ENCODE results near the gene PRSS53.
"Not testable (repeated sequence)": the region's sequence is repeated elsewhere in the genome, so short reads cannot be mapped to it uniquely, and the experiment has no call there.

PRSS53 gene

GRCh38 chr16:31088459-31089183 is at the start of gene PRSS53:
Gene PRSS53, minus strand, starts transcription at chr16:31088943. Its CDS starts 134 bp downstream, at chr16:31088809.
- DNase-seq (ENCODE audit: low spot score), result no peak

- not testable (repeated sequence) for DNase-seq (ENCODE audit: low spot score)
Measured at GRCh38 chr16:31136822-31137499, 48.2 kb upstream of the PRSS53 start.

- DNase-seq (ENCODE audit: low spot score), result no peak
Measured at GRCh38 chr16:31136287-31136662, 47.5 kb upstream of the PRSS53 start.

GRCh38 chr16:31135535-31136286 is 47.0 kb upstream of the PRSS53 start, which contains the start of gene PRSS8:
Gene PRSS8, minus strand, starts transcription at chr16:31135727. Its CDS starts 229 bp downstream, at chr16:31135498.
- no peak for DNase-seq (ENCODE audit: low spot score)

DNA sequence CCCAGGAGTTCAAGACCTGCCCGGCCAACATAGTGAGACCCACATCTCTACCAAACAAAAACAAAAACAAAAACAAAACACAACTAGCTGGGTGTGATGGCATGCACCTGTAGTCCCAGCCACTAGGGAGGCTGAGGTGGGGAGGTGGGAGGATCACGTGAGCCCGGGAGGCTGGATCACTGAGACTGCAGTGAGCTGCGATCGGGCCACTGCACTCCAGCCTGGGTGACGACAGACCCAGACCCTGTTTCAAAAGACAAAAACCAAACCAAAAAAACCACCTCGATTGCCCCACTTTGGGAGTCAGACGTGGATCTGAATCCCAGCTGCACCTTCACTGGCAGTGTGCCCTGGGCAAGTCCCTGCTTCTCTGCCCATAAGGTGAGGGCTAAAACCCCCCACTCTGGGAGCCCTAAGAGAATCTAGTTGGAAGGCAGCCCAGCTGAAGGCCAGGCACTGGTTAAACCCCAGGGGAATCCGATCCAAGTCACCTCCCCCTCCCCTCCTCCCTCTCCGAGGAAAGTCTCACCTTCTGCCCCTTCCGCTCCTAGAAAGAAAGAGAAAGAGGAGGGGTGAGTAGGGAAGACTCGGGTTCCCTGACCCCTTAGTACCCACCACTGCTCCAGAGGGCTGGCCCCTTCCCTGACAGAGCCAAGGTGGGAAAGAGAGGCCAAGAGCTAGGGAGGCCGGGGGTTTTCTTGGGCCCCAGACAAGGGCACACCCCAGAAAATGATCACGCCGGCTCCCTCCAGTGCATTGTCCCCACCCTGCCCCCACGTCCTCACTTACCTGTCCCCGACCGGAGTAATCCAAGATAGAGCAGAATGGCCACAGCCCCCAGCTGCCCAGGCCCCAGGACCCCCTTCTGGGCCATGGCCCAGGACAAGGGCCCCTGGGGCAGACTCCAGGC is 46.1 kb upstream of the PRSS53 start:
- DNase-seq (ENCODE audit: low spot score), result no peak

DNA sequence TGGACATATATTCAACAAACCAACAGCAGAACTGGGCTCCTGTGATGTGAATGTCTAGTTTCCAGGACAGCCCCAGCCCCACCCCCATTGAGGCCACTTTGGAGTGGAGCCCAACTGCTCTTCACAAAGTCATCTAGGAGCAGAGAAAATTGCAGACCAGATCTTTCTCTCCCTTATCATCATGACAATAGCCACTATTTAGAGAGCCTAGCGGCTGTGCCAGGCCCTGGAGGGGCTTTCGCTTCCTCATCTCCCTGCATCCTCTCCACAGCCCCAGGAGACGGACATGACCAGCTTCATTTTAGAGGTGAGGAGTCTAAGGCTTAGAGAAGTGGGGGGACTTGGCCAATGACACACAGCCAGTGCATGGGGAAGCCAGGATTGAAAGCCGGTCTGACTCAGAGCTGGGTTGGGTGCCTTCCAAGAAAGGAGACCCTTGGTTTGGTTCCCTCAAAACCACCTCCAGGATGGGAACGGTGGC is 45.4 kb upstream of the PRSS53 start:
- DNase-seq (ENCODE audit: low spot score), result no peak

DNA sequence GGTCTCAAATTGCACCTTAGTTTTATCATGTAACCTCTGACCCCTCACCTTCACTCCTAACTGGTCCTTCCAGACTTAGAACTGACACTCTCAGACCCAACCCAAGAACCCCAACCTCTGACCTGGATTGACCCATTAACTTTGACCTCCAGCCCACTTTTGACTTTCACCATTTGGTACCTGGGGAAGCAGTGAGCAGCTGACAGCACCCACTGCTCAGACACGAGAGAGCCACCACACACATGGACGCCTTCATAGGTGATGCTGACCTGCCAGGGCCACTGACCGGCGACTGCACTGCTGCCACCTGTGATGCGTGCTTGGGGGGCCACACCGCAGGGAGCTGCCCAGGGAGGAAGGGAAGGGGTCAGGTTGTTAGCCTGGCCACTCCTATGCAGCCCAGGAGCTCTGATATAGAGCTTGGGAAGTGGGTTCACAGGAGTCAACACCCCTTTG is 44.3 kb upstream of the PRSS53 start:
- DNase-seq (ENCODE audit: low spot score), result no peak

DNA sequence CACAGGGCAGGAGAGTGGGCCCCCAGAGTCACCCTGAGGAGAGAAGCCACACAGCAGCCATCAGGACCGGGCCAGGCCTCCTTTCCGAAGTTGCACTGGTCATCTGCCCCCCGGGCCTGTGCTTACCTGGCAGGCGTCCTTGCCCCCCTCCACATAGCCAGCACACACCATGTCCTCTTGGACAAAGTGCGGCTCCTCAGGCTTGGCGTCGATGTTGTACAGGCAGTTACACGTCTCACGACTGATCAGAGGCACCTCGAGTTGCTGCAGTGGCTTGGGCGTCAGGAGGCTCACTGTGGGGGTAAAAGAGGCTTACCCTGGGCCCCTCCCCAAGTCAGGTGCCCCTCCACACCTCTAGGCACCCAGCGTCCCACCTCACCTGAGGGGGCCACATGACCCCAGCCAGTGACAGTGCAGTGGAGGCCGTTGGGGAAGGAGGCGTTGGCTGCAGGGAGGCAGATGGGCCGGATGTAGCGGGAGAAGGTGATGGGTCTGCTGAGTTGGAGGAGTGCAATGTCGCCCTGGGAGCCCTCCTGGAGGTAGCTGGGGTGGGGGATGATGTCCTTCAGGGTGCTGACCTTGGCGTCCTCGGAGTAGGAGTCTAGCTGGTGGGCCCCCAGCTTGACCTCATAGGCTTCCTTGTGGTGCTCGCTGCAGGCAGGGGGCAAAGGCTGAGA is 43.7 kb upstream of the PRSS53 start:
- DNase-seq (ENCODE audit: low spot score), result no peak

DNA sequence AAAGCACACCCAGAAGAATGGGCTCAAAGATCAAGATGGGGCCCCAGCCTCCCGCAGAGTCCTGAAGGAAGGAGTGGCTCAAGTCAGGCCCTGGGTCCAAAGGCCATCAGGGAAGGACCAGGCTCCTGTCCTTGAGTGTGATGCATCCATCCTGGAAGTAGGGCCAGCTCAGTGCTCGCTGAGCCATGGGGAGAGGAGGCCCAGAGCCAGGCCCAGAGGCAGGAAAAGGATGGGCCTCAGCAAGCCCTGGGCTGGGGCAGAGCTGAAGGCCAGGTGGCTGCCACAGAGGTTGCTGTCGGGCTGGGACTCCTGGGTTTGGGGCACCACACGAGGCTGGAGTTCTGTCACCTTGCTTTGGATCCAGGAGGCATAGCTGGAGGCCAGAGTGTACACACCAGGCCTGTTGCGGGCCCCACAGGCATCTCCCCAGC is 43.1 kb upstream of the PRSS53 start:
- DNase-seq (ENCODE audit: low spot score), result no peak

DNA sequence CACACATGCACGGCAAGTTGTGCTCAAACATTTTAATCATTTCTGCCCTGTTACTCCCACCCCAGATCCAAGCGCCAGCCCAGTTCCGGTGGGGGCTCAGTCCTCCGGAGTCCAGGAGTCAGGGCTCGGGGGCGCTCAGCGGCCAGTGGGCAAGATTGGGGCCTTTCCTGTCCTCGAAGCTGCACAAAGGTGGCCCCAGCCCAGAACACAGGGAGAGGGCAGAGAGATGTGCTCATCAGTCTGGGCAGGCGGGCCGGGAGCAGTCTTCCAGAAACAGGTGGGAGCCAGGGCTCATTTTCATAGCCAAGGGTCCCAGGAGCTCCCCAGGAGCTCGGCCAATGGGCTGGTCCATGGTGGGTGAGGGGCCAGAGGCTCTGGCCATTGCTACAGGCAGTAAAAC is 42.7 kb upstream of the PRSS53 start:
- no peak for DNase-seq (ENCODE audit: low spot score)

GRCh38 chr16:31130899-31131298 is 42.2 kb upstream of the PRSS53 start:
- no peak for DNase-seq (ENCODE audit: low spot score)

DNA sequence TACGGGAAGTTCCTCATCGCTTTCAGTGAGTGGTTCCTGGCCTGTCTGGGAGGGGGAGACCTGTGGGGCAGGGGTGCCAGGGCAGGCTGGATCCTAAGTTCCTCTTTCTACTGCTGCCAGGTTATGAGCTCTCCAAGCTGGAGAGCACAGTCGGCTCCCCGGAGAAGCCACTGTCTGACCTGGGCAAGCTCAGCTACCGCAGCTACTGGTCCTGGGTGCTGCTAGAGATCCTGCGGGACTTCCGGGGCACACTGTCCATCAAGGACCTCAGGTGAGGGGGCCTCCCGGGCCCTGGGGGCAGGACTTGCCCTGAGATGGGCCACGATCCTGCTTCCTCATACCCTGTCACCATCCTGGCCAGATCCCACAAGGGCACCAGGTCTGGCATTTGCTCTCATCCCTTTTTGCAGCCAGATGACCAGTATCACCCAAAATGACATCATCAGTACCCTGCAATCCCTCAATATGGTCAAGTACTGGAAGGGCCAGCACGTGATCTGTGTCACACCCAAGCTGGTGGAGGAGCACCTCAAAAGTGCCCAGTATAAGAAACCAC is 41.7 kb upstream of the PRSS53 start:
- no peak for DNase-seq (ENCODE audit: low spot score)

DNA sequence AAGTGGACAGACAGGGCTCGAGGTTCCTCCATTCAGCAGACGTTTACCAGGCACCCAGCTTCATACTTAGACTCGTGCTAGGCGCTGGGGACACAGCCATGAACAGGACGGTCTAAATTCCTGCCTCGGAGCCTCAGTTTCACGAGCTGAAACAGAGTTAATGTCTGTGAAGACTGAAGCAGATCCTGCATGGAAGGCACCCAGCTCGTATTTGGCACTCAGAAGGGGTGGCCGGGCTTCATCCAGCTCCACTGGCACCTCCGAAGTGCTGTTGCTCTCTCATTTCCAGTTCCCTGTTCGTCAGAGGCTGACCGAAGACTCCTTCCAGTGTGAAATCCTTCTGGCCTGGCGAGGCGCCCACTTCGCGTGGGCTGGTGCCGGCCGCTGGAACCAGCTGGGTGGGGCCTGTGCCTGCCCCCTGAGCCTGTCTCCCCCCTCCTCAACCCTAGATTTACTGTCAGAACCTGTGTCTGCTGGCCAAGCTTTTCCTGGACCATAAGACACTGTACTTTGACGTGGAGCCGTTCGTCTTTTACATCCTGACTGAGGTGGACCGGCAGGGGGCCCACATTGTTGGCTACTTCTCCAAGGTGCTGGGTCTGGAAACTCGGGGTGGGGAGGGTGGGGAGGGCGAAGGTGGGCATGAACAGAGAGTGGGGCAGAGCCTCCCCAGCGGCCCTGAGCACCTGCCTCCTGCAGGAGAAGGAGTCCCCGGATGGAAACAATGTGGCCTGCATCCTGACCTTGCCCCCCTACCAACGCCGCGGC is 41.0 kb upstream of the PRSS53 start:
- DNase-seq (ENCODE audit: low spot score), result no peak

DNA sequence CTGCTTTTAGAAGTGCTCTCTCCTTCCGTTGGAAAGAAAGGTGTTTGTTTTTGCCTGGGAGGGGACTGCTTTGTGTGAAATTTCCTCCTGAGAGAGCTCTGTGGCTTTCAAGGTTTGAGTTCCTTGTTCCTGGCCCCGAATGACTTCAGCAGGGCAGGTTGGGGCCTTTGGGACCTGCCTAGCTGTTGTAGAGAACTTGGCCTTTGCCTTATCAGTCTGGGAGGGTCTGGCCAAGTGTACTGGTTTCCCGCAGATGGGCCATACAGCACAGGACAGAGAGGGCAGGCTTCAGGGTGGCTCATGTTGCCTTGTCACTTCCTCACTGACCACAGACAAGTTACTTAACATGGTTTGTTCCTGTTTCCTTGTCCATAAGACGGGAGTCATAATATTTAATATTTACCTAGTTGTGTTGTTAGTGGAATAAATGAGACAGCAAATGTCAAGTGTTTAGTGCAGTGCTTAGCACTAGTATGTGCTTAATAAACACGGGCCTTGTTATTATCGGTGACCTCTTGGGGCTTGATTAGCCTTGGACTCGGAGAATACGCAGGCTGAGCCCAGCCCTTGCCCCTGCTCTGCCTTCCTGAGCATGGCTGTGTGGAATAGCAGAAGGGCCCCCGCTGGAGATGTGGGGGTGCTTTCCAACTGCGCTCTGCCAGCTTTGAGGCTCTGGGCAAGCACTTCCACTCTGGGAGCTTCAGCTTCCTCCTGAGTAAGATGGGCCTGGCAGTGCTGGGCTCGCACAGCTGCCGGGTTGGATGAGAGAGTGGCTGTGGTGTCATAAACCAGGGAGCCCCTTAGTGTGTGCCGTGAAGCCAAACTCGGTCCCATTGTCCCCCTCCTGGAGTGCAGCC is 40.2 kb upstream of the PRSS53 start:
- DNase-seq (ENCODE audit: low spot score), result no peak

DNA sequence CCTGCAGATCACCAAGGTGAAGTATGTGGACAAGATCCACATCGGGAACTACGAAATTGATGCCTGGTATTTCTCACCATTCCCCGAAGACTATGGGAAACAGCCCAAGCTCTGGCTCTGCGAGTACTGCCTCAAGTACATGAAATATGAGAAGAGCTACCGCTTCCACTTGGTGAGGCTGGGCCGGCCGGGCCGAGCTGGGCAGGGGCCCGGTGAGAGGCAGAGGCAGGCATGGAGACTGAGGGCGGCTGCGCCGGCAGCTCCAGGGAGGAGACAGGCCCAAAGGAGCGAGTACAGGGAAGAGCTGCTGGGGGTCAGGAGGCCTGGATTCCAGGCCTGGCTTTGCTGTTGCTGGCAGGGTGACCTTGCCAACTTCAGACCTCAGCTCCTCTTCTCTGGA is 38.4 kb upstream of the PRSS53 start:
- DNase-seq (ENCODE audit: low spot score), result no peak

DNA sequence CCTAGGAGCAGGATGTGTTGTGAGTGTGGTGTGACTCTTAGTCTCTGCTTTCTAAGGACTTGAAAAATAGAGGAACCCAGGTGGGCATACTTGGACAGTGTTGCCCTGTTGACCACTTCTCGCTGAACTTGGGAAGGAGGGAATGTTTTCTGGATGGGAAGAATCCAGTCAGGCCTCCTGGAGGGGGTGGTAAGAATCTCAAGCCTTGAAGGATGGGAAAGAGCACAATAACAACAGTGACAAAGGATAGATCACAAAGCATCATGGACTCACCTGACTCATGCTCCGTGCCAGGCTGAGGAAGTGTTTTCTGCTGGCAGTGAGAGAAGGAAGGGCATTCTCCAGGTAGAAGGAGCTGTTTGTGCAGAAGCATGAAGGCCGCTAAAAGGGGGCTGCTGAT is 37.1 kb upstream of the PRSS53 start:
- no peak for DNase-seq (ENCODE audit: low spot score)

DNA sequence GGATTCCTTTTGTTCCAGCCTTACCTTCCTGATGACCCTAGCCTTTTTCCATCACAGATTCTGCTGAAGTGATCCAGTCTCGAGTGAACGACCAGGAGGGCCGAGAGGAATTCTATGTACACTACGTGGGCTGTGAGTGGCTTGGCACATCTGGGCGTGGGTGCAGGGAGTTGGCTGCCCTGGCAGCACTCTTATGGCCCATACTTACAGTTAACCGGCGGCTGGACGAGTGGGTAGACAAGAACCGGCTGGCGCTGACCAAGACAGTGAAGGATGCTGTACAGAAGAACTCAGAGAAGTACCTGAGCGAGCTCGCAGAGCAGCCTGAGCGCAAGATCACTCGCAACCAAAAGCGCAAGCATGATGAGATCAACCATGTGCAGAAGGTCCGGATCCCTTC is 31.4 kb upstream of the PRSS53 start:
- DNase-seq (ENCODE audit: low spot score), result no peak

DNA sequence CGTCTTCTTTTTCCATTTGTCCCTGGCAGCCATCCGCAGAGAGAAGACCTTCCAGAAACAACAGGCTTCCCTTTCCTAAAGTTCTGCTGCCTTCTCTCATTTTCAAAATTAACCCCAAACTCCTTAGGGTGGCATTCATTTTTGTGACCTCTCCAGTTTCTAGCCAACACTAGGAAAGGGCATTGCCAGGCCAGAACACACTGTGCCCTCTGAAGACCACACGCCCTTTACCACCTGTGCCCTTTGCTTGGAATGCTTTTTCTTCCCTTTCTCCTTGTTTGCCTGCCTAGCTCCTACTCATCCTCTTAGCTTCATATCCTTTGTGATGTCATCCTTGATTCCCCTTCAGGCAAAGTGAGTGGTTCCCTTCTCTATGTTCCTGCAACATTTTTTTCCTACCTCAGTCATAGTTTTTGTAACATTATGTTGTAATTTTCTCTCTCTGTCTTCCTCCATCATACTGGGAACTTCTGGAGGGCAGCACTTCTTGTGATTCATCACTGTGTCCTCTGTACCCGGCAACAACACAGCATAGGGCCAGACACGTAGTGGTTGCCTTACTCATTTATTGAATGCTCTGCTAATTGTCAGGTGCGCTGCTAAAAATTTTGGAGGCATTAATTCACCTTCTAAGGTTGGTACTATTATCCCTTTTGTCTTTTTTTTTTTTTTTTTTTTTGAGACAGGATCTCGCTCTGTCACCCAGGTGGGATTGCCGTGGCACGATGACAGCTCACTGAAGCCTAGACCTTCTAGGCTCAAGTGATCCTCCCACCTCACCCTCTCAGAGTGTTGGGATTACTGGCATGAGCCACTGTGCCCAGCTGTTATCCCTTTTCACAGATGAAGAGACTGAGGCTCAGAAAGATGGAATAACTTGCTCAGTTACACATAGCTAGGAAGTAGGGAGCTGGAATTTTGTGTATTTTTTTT is 29.7 kb upstream of the PRSS53 start:
- no peak for DNase-seq (ENCODE audit: low spot score)

All from CD4-positive, alpha-beta T cell treated with Interleukin-15 for 4 hours (primary cell).